H7 (cell line): Measurements from ENCODE around the gene PRKCA. TPM values are rescaled to one million over a fixed set of nuclear protein-coding genes. Genes with fewer than 3 reads are reported as not detected.

ENCODE experiments used
- DNase-seq: peaks from one replicate; pipeline ENCODE4 v3.0.0; 2012
- H3K27me3 ChIP-seq: 2 replicates; pipeline ENCODE4 v1.6.0; 2011; ENCODE audit warnings: mild to moderate bottlenecking, low read length; ENCODE audit not compliant: control insufficient read depth, insufficient read depth
- H3K36me3 ChIP-seq: replicated peaks from 2 replicates; pipeline ENCODE4 v1.5.1; 2011; ENCODE audit warnings: low read length; ENCODE audit not compliant: control insufficient read depth, insufficient read depth
- H3K4me3 ChIP-seq: 2 replicates; pipeline ENCODE4 v1.5.1; 2011; ENCODE audit warnings: low read depth, mild to moderate bottlenecking, control low read depth, low read length, moderate library complexity; ENCODE audit not compliant: insufficient read depth
- total RNA-seq: library from RNA; depleted of rRNA; stranded (reverse); fragments of >200 nt; shearing (Covaris generic); gene quantifications from 2 replicates; pipeline ENCODE4 v1.2.3, GENCODE V29; 2014

Gene PRKCA
- total RNA-seq, 1 experiment from 2014 or later: 10.0 TPM

DNA sequence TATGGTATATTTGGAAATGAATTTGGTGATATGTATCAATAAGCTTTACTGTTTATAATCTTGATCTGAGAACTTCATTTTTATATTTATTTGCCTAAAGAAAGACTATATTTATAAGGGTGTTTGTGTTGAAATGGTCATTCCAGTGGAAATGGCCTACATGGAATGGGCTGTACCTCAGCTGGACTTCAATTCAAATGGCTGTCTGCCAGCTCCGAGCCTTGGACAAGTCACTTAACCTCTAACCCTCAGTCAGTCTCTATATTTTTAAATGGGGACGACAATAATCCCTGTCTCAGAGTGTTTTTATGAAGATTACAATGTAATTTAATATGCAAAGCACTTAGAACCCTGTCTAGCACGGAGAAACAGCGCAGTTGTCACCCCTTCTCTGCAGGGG is 271.7 kb downstream of the PRKCA start:
- no peak for DNase-seq
- no peak overlapping the region for H3K4me3 ChIP-seq
- H3K27me3 ChIP-seq: no peaks in the 10 kb centered on the region
- no peaks in the 10 kb centered on the region for H3K36me3 ChIP-seq

GRCh38 chr17:66576473-66576872 is 274.1 kb downstream of the PRKCA start:
- DNase-seq: no peak
- no peaks in the 10 kb centered on the region for H3K36me3 ChIP-seq

GRCh38 chr17:66577041-66577440 is 274.6 kb downstream of the PRKCA start:
- no peaks in the 10 kb centered on the region for H3K36me3 ChIP-seq
- no peak overlapping the region for H3K4me3 ChIP-seq
- no peaks in the 10 kb centered on the region for H3K27me3 ChIP-seq
- no peak for DNase-seq

More at GRCh38 chr17:66576473-66576872, 274.1 kb downstream of the PRKCA start:
- no peaks in the 10 kb centered on the region for H3K27me3 ChIP-seq
- H3K4me3 ChIP-seq: no peak overlapping the region

GRCh38 chr17:66578781-66579489 is 276.5 kb downstream of the PRKCA start:
- H3K27me3 ChIP-seq: no peaks in the 10 kb centered on the region
- no peak overlapping the region for H3K4me3 ChIP-seq
- no peak for DNase-seq
- no peaks in the 10 kb centered on the region for H3K36me3 ChIP-seq

DNA sequence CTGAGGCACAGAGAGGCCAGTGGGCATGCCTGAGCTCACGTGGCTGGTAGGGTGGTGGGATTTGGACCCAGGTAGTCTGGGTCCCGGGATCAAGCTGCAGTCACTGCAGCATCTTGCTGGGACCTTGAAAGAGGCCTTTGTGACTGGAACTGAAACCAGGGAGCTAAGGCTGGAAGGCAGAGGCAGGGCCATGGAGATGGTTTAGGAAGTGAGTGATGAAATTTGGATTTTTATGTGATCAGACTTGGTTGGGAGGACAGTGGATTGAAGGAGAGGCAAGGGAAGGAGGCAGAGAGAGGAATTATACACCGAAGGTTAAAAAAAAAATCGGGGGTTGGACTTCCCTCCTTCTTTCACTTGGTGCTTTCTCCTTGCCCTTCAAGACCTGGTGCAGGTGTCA is 277.1 kb downstream of the PRKCA start:
- DNase-seq: no peak
- Histone ChIP-seq H3K36me3 (no peaks in the 10 kb centered on the region), H3K4me3 (no peak overlapping the region), H3K27me3 (no peaks in the 10 kb centered on the region)

- no peaks in the 10 kb centered on the region for H3K36me3 ChIP-seq
- no peak overlapping the region for H3K4me3 ChIP-seq
- peak; percentile 36 for DNase-seq
- H3K27me3 ChIP-seq: no peaks in the 10 kb centered on the region
Observed at GRCh38 chr17:66580184-66580955, 278.0 kb downstream of the PRKCA start.

- H3K27me3 ChIP-seq: no peaks in the 10 kb centered on the region
- H3K4me3 ChIP-seq: no peak overlapping the region
- no peak for DNase-seq
Observed at GRCh38 chr17:66580956-66581391, 278.6 kb downstream of the PRKCA start.

DNA sequence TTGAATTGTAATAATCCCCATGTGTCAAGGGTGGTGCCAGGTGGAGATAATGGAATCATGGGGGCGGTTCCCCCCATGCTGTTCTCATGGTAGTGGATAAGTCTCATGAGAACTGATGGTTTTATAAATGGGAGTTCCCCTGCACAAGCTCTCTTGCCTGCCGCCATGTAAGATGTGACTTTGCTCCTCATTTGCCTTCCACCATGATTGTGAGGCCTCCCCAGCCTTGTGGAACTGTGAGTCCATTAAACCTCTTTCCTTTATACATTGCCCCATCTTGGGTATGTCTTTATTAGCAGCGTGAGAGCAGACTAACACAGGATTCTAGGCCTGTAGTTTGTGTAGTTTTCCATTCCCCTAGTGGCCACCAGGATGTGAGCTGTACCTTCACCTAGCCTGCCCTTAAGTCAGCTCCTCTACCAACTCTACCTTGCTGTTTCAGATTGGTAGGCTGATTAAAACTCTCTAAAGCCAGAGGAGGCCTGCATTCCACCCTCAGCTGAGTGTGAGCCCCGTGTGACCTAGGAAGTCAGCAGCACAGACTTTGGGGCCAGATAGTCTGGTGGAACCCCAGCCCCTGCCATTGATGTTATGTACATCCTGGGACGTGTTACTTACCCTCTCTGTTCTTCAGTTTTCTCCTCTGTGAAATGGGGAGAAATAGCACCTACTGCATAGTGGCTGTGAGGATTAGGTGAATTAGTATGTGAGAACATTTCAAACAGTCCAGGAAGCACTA is 280.1 kb downstream of the PRKCA start:
- DNase-seq: no peak
- H3K4me3 ChIP-seq: no peak overlapping the region
- no peaks in the 10 kb centered on the region for H3K36me3 ChIP-seq
- H3K27me3 ChIP-seq: no peaks in the 10 kb centered on the region

More at GRCh38 chr17:66580956-66581391, 278.6 kb downstream of the PRKCA start:
- H3K36me3 ChIP-seq: no peaks in the 10 kb centered on the region

DNA sequence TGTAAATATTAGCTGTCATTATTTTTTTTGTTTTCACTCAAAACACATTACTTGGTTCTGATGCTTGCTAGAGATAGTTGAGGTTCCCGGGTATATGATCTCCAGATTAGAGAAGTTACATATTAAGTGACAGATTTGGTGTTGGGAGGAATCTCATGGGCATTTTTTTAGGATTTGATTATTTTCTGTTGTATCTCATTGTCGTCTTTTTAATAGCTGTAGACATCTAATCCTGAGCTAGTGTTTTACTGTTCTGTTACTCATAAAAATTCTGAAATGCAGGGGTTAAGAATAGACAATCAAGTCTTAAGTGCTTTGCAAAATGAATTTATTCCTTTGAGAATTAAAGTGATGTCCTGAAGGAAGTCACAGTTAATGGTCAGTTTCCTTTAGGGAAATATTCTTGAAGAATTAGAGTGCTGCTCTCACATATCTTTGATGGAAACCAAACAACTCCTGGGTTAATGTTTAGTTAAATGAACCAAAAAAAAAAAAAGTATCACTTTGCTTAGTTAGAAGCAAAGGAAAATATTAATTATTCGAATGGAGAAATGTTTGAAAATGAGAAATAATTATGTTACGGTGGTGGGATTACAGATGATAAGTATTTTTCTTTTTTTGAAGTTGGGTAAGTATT is 280.8 kb downstream of the PRKCA start:
- DNase-seq: no peak
- Histone ChIP-seq H3K4me3 (no peak overlapping the region), H3K27me3 (no peaks in the 10 kb centered on the region), H3K36me3 (no peaks in the 10 kb centered on the region)

GRCh38 chr17:66584927-66585326 is 282.5 kb downstream of the PRKCA start:
- DNase-seq: no peak
- Histone ChIP-seq H3K4me3 (no peak overlapping the region), H3K36me3 (no peaks in the 10 kb centered on the region), H3K27me3 (no peaks in the 10 kb centered on the region)

DNA sequence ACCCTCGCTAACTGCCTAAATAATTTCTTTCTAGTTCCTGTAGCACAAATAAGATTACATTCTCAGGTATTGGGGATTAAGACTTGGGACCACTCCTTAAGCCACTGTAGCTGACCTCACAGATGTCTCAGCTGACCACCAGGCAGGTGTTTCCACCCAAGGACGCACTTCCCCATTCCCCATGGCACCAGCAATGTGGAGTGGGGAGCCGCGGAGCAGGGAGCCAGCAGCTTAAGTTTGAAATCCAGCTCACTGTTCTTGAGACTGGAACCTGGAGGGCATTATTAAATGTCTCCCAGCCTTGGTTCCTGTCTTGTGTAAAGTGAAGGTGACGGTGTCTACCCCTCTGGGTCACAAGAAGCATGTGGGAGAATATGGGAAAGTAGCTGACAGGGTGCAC is 283.1 kb downstream of the PRKCA start:
- Histone ChIP-seq H3K4me3 (no peak overlapping the region), H3K27me3 (no peaks in the 10 kb centered on the region), H3K36me3 (no peaks in the 10 kb centered on the region)
- DNase-seq: no peak

DNA sequence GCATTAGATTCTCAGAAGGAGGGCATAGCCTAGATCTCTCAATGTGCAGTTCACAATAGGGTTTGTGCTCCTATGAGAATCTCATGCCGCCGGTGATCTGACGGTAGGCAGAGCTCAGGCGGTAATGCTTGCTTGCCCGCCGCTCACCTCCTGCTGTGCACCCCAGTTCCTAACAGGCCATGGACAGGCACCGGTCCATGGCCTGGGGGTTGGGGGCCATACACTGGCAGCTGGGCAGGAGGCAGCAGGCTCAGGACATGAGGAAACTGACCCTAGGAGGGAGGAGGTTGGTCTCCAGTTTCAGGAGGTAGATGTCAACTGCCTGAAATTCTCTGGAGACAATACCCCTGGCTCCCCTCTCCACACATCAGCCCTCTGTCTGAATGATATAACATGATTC is 287.5 kb downstream of the PRKCA start:
- Histone ChIP-seq H3K27me3 (no peaks in the 10 kb centered on the region), H3K4me3 (no peak overlapping the region), H3K36me3 (no peaks in the 10 kb centered on the region)
- DNase-seq: no peak

- H3K36me3 ChIP-seq: no peaks in the 10 kb centered on the region
- DNase-seq: no peak
Observed at GRCh38 chr17:66593116-66593515, 290.7 kb downstream of the PRKCA start.

GRCh38 chr17:66595893-66596292 is 293.5 kb downstream of the PRKCA start:
- no peaks in the 10 kb centered on the region for H3K27me3 ChIP-seq

More at GRCh38 chr17:66593116-66593515, 290.7 kb downstream of the PRKCA start:
- Histone ChIP-seq H3K27me3 (no peaks in the 10 kb centered on the region), H3K4me3 (no peak overlapping the region)

More at GRCh38 chr17:66595893-66596292, 293.5 kb downstream of the PRKCA start:
- DNase-seq: no peak
- Histone ChIP-seq H3K4me3 (no peak overlapping the region), H3K36me3 (no peaks in the 10 kb centered on the region)
